Neural crest cell (in vitro differentiated cells): ENCODE results near the gene TGFBR3. TPM values are rescaled to one million over a fixed set of nuclear protein-coding genes. Genes with fewer than 3 reads are reported as not detected.

Source experiments
- DNase-seq: peaks from one replicate; pipeline ENCODE4 v3.0.0; 2021; ENCODE audit warnings: low read depth, mixed read lengths, low spot score
- H3K27ac Mint-ChIP-seq: one replicate; pipeline ENCODE4 v1.8.0; 2021; ENCODE audit warnings: mild to moderate bottlenecking, mixed read lengths; ENCODE audit not compliant: unreplicated experiment
- H3K27me3 Mint-ChIP-seq: 2 replicates; pipeline ENCODE4 v1.8.0; 2021; ENCODE audit warnings: low read depth, mild to moderate bottlenecking, mixed read lengths
- H3K36me3 Mint-ChIP-seq: 2 replicates; pipeline ENCODE4 v1.8.0; 2021; ENCODE audit warnings: low read depth, mild to moderate bottlenecking, mixed read lengths
- H3K4me1 Mint-ChIP-seq: 2 replicates; pipeline ENCODE4 v1.8.0; 2021; ENCODE audit warnings: mixed read lengths
- H3K4me3 Mint-ChIP-seq: one replicate; pipeline ENCODE4 v1.8.0; 2021; ENCODE audit warnings: mild to moderate bottlenecking, mixed read lengths
- H3K9me3 Mint-ChIP-seq: 2 replicates; pipeline ENCODE4 v1.8.0; 2021; ENCODE audit warnings: mixed read lengths
- total RNA-seq: library from RNA; stranded (reverse); gene quantifications from 2 replicates; pipeline ENCODE4 v1.2.1, GENCODE V29; 2021
- TF ChIP-seq, protein P1 (sequence below): fragments of 200-600 bp; sonication (generic); conservative IDR thresholded peaks from 2 replicates; pipeline ENCODE4 v1.5.0; 2021; ENCODE audit warnings: antibody characterized with exemption, mild to moderate bottlenecking

The TGFBR3 gene
- total RNA-seq, 1 donor from 2014 or later: 15.1 TPM

DNA sequence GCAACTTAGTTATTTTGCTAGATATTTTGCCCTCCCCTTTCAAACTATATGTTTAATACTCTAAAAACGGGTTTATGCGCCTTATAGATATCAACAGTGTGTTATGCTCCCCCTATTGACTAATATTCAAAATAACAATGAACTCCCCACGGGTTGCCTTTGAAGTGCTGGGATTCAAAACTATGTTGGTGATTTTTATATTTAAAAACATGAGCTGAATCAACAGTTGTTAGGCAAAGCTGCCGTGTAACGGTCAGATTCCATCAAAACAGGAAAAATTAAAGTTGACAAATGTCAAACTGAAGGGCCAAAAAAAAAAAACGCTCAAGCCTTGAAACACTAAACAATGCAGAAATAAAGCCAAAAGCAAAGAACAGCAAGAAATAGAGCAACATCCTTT is 2.5 kb downstream of the TGFBR3 start:
- H3K36me3 Mint-ChIP-seq: no peaks in the 10 kb centered on the region

DNA sequence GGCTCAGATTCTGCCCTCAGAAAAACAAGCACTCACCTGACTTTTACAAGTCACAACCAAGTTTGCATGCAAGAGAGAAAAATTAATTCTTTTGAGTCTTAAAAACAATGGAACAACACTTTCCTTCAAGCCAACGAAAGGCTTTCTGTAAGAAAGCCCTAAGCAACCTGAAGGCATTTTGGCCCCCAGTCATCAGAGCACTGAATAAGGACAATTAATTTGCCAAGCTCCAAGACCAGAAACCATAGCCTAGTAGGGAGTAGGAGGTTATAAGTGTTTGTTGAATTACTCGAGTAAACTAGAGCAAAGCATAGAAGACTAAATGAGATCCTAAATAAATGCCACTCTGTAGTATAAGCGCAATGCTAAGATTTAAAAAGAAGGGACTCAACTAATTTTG is 4.7 kb downstream of the TGFBR3 start:
- H3K27me3 Mint-ChIP-seq: peaks cover 11% of the 10 kb centered on the region
- H3K27ac Mint-ChIP-seq: no peak overlapping the region
- H3K4me1 Mint-ChIP-seq: peaks cover 33% of the 10 kb centered on the region

More for the DNA sequence above, 2.5 kb downstream of the TGFBR3 start:
- Mint-ChIP-seq H3K27me3 (peaks cover 15% of the 10 kb centered on the region), H3K4me3 (peak overlapping the region; percentile 97), H3K9me3 (no peaks in the 10 kb centered on the region), H3K27ac (no peak overlapping the region), H3K4me1 (peaks cover 39% of the 10 kb centered on the region)
- TF ChIP-seq, protein P1, sequence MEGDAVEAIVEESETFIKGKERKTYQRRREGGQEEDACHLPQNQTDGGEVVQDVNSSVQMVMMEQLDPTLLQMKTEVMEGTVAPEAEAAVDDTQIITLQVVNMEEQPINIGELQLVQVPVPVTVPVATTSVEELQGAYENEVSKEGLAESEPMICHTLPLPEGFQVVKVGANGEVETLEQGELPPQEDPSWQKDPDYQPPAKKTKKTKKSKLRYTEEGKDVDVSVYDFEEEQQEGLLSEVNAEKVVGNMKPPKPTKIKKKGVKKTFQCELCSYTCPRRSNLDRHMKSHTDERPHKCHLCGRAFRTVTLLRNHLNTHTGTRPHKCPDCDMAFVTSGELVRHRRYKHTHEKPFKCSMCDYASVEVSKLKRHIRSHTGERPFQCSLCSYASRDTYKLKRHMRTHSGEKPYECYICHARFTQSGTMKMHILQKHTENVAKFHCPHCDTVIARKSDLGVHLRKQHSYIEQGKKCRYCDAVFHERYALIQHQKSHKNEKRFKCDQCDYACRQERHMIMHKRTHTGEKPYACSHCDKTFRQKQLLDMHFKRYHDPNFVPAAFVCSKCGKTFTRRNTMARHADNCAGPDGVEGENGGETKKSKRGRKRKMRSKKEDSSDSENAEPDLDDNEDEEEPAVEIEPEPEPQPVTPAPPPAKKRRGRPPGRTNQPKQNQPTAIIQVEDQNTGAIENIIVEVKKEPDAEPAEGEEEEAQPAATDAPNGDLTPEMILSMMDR: peak; percentile 53
- no peak for DNase-seq

DNA sequence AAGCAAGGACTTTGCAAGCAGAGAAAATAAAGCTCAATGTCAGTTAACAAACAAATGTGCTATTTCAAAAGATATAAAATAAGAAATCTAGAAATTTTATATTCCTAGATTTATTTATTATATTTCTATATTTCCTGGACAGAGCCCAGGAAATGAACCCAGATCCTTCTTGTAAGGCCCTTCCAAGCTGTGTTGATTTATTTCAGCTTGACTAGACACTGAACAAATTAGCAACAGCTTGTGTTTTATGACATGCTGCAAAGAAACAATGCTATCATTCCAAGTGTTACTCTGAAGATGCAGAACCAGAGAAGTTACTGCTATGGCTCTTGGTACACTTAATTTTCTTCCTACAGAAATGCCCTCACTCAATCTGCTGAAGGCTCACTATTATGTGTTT is 6.2 kb downstream of the TGFBR3 start:
- H3K4me1 Mint-ChIP-seq: peaks cover 32% of the 10 kb centered on the region
- TF ChIP-seq, protein P1: no peak
- no peak for DNase-seq
- peaks cover 8% of the 10 kb centered on the region for H3K27me3 Mint-ChIP-seq
- no peaks in the 10 kb centered on the region for H3K9me3 Mint-ChIP-seq
- H3K4me3 Mint-ChIP-seq: no peak overlapping the region
- no peak overlapping the region for H3K27ac Mint-ChIP-seq
- H3K36me3 Mint-ChIP-seq: no peaks in the 10 kb centered on the region

More for the DNA sequence above, 4.7 kb downstream of the TGFBR3 start:
- TF ChIP-seq, protein P1: no peak
- H3K36me3 Mint-ChIP-seq: no peaks in the 10 kb centered on the region
- H3K9me3 Mint-ChIP-seq: no peaks in the 10 kb centered on the region
- no peak for DNase-seq
- peak overlapping the region; percentile 53 for H3K4me3 Mint-ChIP-seq

DNA sequence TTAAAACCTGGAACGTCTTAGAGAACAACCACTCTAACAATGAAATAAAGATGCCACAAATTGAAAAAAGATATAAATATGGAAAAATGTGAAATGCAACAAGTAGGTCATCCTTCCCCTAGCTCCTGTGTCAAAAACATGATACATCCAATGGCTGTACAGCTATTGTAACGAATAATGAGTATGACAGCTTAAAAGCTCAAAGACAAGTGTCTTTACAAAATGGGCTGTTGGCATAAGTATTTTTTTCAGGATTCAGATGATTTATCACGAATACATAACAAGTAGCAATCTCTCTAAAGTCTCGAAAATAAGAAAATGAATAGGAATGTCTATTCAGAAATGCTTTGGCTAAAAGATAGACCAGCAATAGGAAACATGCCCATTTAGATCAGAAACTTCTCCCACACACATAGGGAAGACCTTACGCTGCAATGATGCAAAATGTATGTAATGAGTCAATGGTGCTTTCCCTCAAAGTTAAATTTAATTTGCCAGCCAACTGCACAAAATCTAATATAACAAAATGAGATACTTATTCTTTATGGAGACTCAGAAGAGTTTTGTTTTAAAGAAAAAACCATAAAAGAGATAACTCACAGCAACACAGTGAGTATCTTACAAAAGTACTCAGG is 8.3 kb downstream of the TGFBR3 start:
- H3K9me3 Mint-ChIP-seq: no peaks in the 10 kb centered on the region

DNA sequence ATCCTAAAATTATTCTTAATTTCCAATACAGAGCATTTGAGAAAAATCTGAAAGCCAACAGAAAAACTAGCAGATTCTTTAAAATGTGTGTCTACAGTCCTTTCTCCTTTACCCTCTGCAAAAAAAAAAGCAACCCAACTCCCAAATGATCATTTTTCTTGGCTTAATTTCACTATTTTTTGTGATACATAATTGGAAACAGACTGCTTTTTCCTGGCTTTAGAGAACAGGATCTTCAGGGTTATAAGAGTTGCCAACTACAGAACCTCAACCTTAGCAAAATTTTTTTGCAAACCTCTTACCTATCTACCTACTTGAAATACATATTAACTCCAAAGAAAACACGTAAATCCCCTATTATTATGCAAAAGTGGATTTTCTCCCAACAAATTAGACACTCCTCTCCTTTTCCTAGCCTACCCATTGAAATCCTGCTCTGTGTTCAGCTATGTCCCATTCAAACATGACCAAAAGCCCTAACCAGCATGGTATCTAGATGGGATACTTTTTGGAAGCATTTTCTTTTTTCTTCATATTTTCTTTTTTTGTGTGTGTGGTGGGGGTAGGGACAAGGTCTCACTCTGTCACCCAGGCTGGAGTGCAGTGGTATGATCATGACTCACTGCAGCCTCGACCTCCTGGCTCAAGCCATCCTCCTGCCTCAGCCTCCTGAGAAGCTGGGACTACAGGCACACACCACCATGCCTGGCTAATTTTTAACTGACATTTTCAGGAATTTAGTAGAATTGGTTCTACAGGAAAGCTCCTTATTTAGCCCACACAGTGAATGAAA is 9.0 kb downstream of the TGFBR3 start:
- TF ChIP-seq, protein P1: no peak
- H3K27ac Mint-ChIP-seq: no peak overlapping the region
- H3K9me3 Mint-ChIP-seq: no peaks in the 10 kb centered on the region
- DNase-seq: no peak
- peaks cover 25% of the 10 kb centered on the region for H3K4me1 Mint-ChIP-seq
- H3K4me3 Mint-ChIP-seq: no peak overlapping the region
- no peaks in the 10 kb centered on the region for H3K27me3 Mint-ChIP-seq
- no peaks in the 10 kb centered on the region for H3K36me3 Mint-ChIP-seq

More for the DNA sequence above, 8.3 kb downstream of the TGFBR3 start:
- no peak overlapping the region for H3K27ac Mint-ChIP-seq
- H3K36me3 Mint-ChIP-seq: no peaks in the 10 kb centered on the region
- H3K4me3 Mint-ChIP-seq: no peak overlapping the region
- no peaks in the 10 kb centered on the region for H3K27me3 Mint-ChIP-seq
- peaks cover 18% of the 10 kb centered on the region for H3K4me1 Mint-ChIP-seq
- TF ChIP-seq, protein P1: no peak
- no peak for DNase-seq
